Left renal pelvis (tissue), 4 donors: ENCODE measurements around the gene NSUN4. TPM values are rescaled to one million over a fixed set of nuclear protein-coding genes. Genes with fewer than 3 reads are reported as not detected.

ENCODE experiments used
- DNase-seq, 4 donors: peaks; one replicate each; pipeline ENCODE4 v3.0.0-alpha.2; 2013; ENCODE audit warnings: low read depth in 4 of 4, low spot score in 3 of 4
- polyA plus RNA-seq, 4 donors: library from polyadenylated mRNA; unstranded; fragments of 120-200 nt; gene quantifications; one replicate each; pipeline ENCODE4 v1.2.1, GENCODE V29; 2013; ENCODE audit not compliant: insufficient read length in 4 of 4

Gene NSUN4
- polyA plus RNA-seq, 4 donors = 15.6 to 31.0 (median 26.0) TPM

GRCh38 chr1:46404482-46405196 lies 64.0 kb downstream of the NSUN4 start:
- DNase-seq = no peak

GRCh38 chr1:46405197-46405555 lies 64.6 kb downstream of the NSUN4 start:
- DNase-seq = no peak

GRCh38 chr1:46405724-46406123 lies 65.1 kb downstream of the NSUN4 start:
- no peak for DNase-seq

GRCh38 chr1:46406881-46407608 lies 66.4 kb downstream of the NSUN4 start:
- DNase-seq = no peak

- no peak for DNase-seq
These were observed 67.0 kb downstream of the NSUN4 start for GRCh38 chr1:46407636-46408035.

GRCh38 chr1:46408356-46409062 lies 67.9 kb downstream of the NSUN4 start:
- DNase-seq = no peak

- DNase-seq = no peak
These were observed 68.4 kb downstream of the NSUN4 start for GRCh38 chr1:46409063-46409372.

- DNase-seq = no peak
These were observed 69.8 kb downstream of the NSUN4 start for GRCh38 chr1:46410156-46411009.

- no peak for DNase-seq
These were observed 70.4 kb downstream of the NSUN4 start for GRCh38 chr1:46411010-46411405.

Other genes with a start within 250 kb of the NSUN4 start
- 10 to 100 TPM; 23.1 to 38.3 (median 25.4) TPM for gene PIK3R3, start 208.2 kb upstream of the NSUN4 start, polyA plus RNA-seq
- gene TSPAN1, start 165.7 kb upstream of the NSUN4 start, polyA plus RNA-seq = 10 to 100 TPM in 3 of 4 donors, 1 to 10 TPM in 1; 1.6 to 88.0 (median 72.3) TPM
- not detected for gene P3R3URF, start 164.3 kb upstream of the NSUN4 start, polyA plus RNA-seq
- gene POMGNT1, start 142.4 kb upstream of the NSUN4 start, polyA plus RNA-seq = 10 to 100 TPM; 57.4 to 99.2 (median 71.4) TPM
- 1 to 10 TPM; 1.9 to 6.5 (median 2.9) TPM for gene LURAP1, start 137.5 kb upstream of the NSUN4 start, polyA plus RNA-seq
- 10 to 100 TPM in 3 of 4 donors, 1 to 10 TPM in 1; 9.2 to 15.7 (median 11.8) TPM for gene RAD54L, start 93.0 kb upstream of the NSUN4 start, polyA plus RNA-seq
- 10 to 100 TPM; 68.7 to 93.8 (median 83.4) TPM for gene LRRC41, start 37.2 kb upstream of the NSUN4 start, polyA plus RNA-seq
- gene UQCRH, start 37.1 kb upstream of the NSUN4 start, polyA plus RNA-seq = 100 to 1,000 TPM; 240 to 421 (median 378) TPM
- 10 to 100 TPM in 3 of 4 donors, 1 to 10 TPM in 1; 7.6 to 31.1 (median 21.0) TPM for gene FAAH, start 53.5 kb downstream of the NSUN4 start, polyA plus RNA-seq
- under 1 TPM in 1 of 4 donors, not detected in 3; 0.12 TPM for gene DMBX1, start 149.0 kb downstream of the NSUN4 start, polyA plus RNA-seq
- not detected for gene KNCN, start 210.8 kb downstream of the NSUN4 start, polyA plus RNA-seq